ENCODE measurements around the gene ALX3.

ALX3 gene

GRCh38 chr1:110024613-110025012 lies 45.9 kb downstream of the ALX3 start:
- TF ChIP-seq YY1 (IDR thresholded peaks at IDR 0.05; ENCODE audit: insufficient read depth, insufficient read length): no peak
- TF ChIP-seq SUZ12 (IDR thresholded peaks at IDR 0.05; ENCODE audit: extremely low read depth, insufficient read depth, insufficient read length): no peak
- no peak for TF ChIP-seq ZNF274 (IDR thresholded peaks at IDR 0.05; ENCODE audit: low read depth, low read length)
- Histone ChIP-seq H3K9me3 (ENCODE audit: insufficient read depth, low read length) (no peaks in the 10 kb centered on the region), H3K27me3 (ENCODE audit: insufficient read depth, insufficient read length) (no peaks in the 10 kb centered on the region), H3K4me1 (ENCODE audit: insufficient read depth, insufficient read length) (no peaks in the 10 kb centered on the region), H3K36me3 (ENCODE audit: insufficient read depth, insufficient read length, low read length) (peaks cover 58% of the 10 kb centered on the region), H3K4me3 (ENCODE audit: insufficient read length, low read depth) (no peak overlapping the region), H3K9ac (ENCODE audit: insufficient read length, low read depth) (no peak overlapping the region)
- DNase-seq (ENCODE audit: low read depth, low spot score): no peak

- DNase-seq (ENCODE audit: low read depth, low spot score): no peak
- Histone ChIP-seq H3K4me1 (ENCODE audit: insufficient read depth, insufficient read length) (no peaks in the 10 kb centered on the region), H3K36me3 (ENCODE audit: insufficient read depth, insufficient read length, low read length) (peaks cover 91% of the 10 kb centered on the region), H3K9me3 (ENCODE audit: insufficient read depth, low read length) (no peaks in the 10 kb centered on the region), H3K27me3 (ENCODE audit: insufficient read depth, insufficient read length) (no peaks in the 10 kb centered on the region), H3K9ac (ENCODE audit: insufficient read length, low read depth) (no peak overlapping the region), H3K4me3 (ENCODE audit: insufficient read length, low read depth) (no peak overlapping the region)
- no peak for TF ChIP-seq YY1 (IDR thresholded peaks at IDR 0.05; ENCODE audit: insufficient read depth, insufficient read length)
- no peak for TF ChIP-seq ZNF274 (IDR thresholded peaks at IDR 0.05; ENCODE audit: low read depth, low read length)
- TF ChIP-seq SUZ12 (IDR thresholded peaks at IDR 0.05; ENCODE audit: extremely low read depth, insufficient read depth, insufficient read length): no peak
Observed at GRCh38 chr1:110021285-110021684, 49.2 kb downstream of the ALX3 start.

GRCh38 chr1:110019770-110020169 lies 50.7 kb downstream of the ALX3 start:
- Histone ChIP-seq H3K4me3 (ENCODE audit: insufficient read length, low read depth) (no peak overlapping the region), H3K36me3 (ENCODE audit: insufficient read depth, insufficient read length, low read length) (peaks cover 100% of the 10 kb centered on the region), H3K27me3 (ENCODE audit: insufficient read depth, insufficient read length) (no peaks in the 10 kb centered on the region), H3K4me1 (ENCODE audit: insufficient read depth, insufficient read length) (no peaks in the 10 kb centered on the region), H3K9ac (ENCODE audit: insufficient read length, low read depth) (no peak overlapping the region), H3K9me3 (ENCODE audit: insufficient read depth, low read length) (no peaks in the 10 kb centered on the region)
- TF ChIP-seq YY1 (IDR thresholded peaks at IDR 0.05; ENCODE audit: insufficient read depth, insufficient read length) (no peak), SUZ12 (IDR thresholded peaks at IDR 0.05; ENCODE audit: extremely low read depth, insufficient read depth, insufficient read length) (no peak), ZNF274 (IDR thresholded peaks at IDR 0.05; ENCODE audit: low read depth, low read length) (no peak)
- DNase-seq (ENCODE audit: low read depth, low spot score): no peak

- TF ChIP-seq ZNF274 (IDR thresholded peaks at IDR 0.05; ENCODE audit: low read depth, low read length) (no peak), YY1 (IDR thresholded peaks at IDR 0.05; ENCODE audit: insufficient read depth, insufficient read length) (no peak)
- DNase-seq (ENCODE audit: low read depth, low spot score): no peak
- H3K4me3 ChIP-seq (ENCODE audit: insufficient read length, low read depth): no peak overlapping the region
- H3K27me3 ChIP-seq (ENCODE audit: insufficient read depth, insufficient read length): no peaks in the 10 kb centered on the region
- H3K4me1 ChIP-seq (ENCODE audit: insufficient read depth, insufficient read length): no peaks in the 10 kb centered on the region
- H3K9me3 ChIP-seq (ENCODE audit: insufficient read depth, low read length): no peaks in the 10 kb centered on the region
- H3K9ac ChIP-seq (ENCODE audit: insufficient read length, low read depth): no peak overlapping the region
- H3K36me3 ChIP-seq (ENCODE audit: insufficient read depth, insufficient read length, low read length): peaks cover 96% of the 10 kb centered on the region
Observed at GRCh38 chr1:110018396-110018795, 52.1 kb downstream of the ALX3 start.

- no peak for TF ChIP-seq ZNF274 (IDR thresholded peaks at IDR 0.05; ENCODE audit: low read depth, low read length)
- TF ChIP-seq YY1 (IDR thresholded peaks at IDR 0.05; ENCODE audit: insufficient read depth, insufficient read length): no peak
- TF ChIP-seq SUZ12 (IDR thresholded peaks at IDR 0.05; ENCODE audit: extremely low read depth, insufficient read depth, insufficient read length): no peak
- Histone ChIP-seq H3K4me1 (ENCODE audit: insufficient read depth, insufficient read length) (no peaks in the 10 kb centered on the region), H3K27me3 (ENCODE audit: insufficient read depth, insufficient read length) (no peaks in the 10 kb centered on the region), H3K36me3 (ENCODE audit: insufficient read depth, insufficient read length, low read length) (peaks cover 96% of the 10 kb centered on the region), H3K9ac (ENCODE audit: insufficient read length, low read depth) (no peak overlapping the region), H3K9me3 (ENCODE audit: insufficient read depth, low read length) (no peaks in the 10 kb centered on the region), H3K4me3 (ENCODE audit: insufficient read length, low read depth) (no peak overlapping the region)
- no peak for DNase-seq (ENCODE audit: low read depth, low spot score)
Observed at GRCh38 chr1:110017792-110018191, 52.7 kb downstream of the ALX3 start.

GRCh38 chr1:110012100-110012780 lies 58.2 kb downstream of the ALX3 start:
- no peak for DNase-seq (ENCODE audit: low read depth, low spot score)
- Histone ChIP-seq H3K4me1 (ENCODE audit: insufficient read depth, insufficient read length) (no peaks in the 10 kb centered on the region), H3K4me3 (ENCODE audit: insufficient read length, low read depth) (no peak overlapping the region), H3K9ac (ENCODE audit: insufficient read length, low read depth) (no peak overlapping the region), H3K27me3 (ENCODE audit: insufficient read depth, insufficient read length) (no peaks in the 10 kb centered on the region), H3K9me3 (ENCODE audit: insufficient read depth, low read length) (no peaks in the 10 kb centered on the region), H3K36me3 (ENCODE audit: insufficient read depth, insufficient read length, low read length) (peaks cover 86% of the 10 kb centered on the region)
- no peak for TF ChIP-seq ZNF274 (IDR thresholded peaks at IDR 0.05; ENCODE audit: low read depth, low read length)
- TF ChIP-seq SUZ12 (IDR thresholded peaks at IDR 0.05; ENCODE audit: extremely low read depth, insufficient read depth, insufficient read length): no peak
- TF ChIP-seq YY1 (IDR thresholded peaks at IDR 0.05; ENCODE audit: insufficient read depth, insufficient read length): no peak

- peak; percentile 40 for DNase-seq (ENCODE audit: low read depth, low spot score)
- TF ChIP-seq YY1 (IDR thresholded peaks at IDR 0.05; ENCODE audit: insufficient read depth, insufficient read length) (no peak), ZNF274 (IDR thresholded peaks at IDR 0.05; ENCODE audit: low read depth, low read length) (no peak), SUZ12 (IDR thresholded peaks at IDR 0.05; ENCODE audit: extremely low read depth, insufficient read depth, insufficient read length) (no peak)
- no peaks in the 10 kb centered on the region for H3K9me3 ChIP-seq (ENCODE audit: insufficient read depth, low read length)
- H3K27me3 ChIP-seq (ENCODE audit: insufficient read depth, insufficient read length): no peaks in the 10 kb centered on the region
- H3K4me1 ChIP-seq (ENCODE audit: insufficient read depth, insufficient read length): no peaks in the 10 kb centered on the region
- H3K36me3 ChIP-seq (ENCODE audit: insufficient read depth, insufficient read length, low read length): peaks cover 85% of the 10 kb centered on the region
- H3K4me3 ChIP-seq (ENCODE audit: insufficient read length, low read depth): no peak overlapping the region
- H3K9ac ChIP-seq (ENCODE audit: insufficient read length, low read depth): no peak overlapping the region
Observed at GRCh38 chr1:110011527-110012041, 58.9 kb downstream of the ALX3 start.

All from NT2/D1 (cell line).